ENCODE data around the gene ITGA3.

The ITGA3 gene

DNA sequence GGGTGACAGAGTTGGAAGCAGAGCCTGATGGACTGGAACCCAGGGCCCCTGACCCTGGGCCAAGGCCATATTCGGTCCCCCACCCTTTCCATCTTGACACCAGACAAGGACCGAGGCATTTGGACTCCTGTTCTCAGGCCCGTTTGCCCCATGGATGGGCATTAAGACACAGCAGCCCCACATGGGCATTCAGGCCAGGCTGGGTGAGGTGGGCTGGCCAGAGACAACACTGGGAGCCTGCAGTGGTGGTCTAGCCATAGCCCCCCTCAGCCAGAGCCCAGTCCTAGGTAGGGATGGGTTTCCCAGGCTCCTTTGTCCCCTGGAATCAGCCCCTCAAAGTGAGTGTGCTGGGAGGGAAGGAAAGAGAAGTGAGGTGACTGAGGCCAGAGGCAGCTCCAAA, 40.8 kb downstream of the ITGA3 start:
- no peak for DNase-seq

DNA sequence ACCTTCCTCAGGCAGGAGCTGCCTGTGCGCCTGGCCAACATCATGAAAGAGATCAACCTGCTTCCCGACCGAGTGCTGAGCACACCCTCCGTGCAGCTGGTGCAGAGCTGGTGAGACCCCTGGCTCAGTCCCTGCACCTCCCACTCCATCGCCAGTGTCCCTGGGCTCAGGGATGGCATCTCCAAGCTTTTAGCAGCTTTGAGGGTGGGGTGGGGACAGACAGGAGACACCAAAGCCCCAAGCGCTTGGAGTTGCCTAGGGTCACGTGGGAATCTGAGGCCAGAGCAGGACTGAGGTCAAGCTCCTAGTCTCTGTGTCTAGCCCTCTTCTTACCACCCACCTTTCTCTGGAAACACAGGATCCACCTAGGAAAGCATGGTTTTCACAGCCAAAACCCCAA, 41.5 kb downstream of the ITGA3 start:
- DNase-seq, result no peak

DNA sequence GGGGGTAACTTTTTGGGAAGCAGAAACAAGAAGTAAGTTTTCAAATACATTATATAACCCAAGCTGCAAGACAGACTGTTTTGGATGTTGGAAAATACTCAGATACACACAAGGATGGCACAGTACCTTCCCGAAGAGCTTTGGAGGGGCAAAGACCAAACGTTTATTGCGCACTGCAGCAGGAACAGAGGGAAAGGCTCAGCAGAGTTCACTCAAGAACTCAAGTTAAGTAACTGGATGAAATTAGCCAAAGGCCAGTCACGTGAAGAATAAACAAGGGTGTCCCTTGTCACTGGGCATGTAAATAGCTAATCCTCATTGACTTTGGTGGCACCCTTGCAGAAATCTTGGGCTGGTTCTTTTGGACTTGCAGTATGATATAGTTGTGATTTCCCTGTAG, 42.0 kb downstream of the ITGA3 start:
- no peak for DNase-seq

DNA sequence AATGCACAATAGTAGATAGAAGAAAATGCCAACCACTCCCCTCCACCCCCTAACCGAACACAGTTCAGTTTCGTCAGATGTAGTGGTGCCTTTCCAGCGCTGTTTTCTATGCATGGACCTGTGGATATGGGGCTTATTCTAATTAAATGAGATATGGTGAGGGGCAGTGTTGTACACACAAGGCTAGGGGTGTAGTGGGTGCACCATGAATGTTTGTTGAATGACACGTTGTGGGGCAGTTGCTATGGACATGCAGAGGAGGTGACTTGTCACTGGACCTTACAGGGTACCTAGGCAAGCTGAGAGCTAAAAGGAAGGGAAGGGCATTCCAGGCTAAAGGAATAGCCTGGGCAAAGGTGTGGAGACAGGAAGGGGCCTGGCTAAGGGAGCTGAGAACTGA, 42.7 kb downstream of the ITGA3 start:
- no peak for DNase-seq

DNA sequence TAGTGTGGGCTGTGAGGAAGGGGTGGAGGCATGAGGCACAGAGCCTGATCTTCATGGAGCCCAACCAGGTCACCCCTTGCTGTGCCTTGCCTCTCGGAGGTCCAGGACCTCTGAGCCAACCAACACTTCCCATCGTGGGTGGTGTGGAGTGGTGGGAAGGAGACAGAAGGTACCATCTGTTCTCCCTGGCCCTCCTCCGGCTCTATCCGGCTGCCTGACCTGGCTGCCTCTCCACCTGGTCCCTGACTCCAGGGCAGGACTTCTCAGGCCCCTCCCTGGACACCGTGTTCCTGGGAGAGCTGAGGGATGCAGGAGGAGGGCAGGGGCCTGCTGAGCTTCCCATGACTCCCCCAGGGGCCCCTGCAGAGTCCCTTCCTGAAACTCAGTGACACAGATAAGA, 43.1 kb downstream of the ITGA3 start:
- no peak for DNase-seq

DNA sequence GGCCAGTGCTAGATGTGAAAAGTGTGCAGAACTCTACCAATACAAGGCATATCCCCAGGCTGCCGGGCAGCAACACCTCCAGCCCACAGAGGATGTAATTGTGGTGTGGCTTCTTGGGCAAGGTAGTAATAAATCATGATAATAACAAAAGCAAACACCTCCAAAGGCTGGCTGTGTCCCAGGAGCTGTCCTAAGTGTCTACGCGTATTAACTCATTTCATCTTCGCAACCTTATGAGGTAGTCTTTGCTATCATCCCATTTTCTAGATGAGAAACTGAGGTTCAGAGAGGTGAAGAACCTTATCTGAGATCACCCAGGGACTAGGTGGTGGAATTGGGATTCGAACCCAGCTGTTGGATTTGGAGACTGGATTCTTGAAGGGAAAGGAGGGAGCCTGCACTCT, 44.6 kb downstream of the ITGA3 start:
- no peak for DNase-seq

DNA sequence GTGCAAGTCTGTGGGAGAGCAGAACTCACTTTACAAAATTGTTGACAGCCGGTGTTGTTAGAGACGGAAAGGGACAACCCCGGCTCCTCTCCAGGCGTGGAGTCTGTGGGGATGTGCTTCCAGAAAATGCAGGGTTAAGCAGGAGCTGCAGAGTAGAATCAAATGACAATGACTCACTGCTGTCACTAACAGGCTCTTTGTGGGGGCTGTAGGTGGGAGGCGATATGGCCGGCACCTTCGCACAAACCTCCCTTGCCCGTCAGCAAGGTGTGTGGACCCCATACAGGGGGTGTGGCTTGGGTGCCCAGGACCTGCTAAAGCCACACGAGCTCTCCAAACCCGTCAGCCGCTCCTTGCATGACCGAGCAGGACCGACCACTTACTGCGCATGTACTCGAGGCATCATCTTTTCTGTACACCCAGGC, 45.0 kb downstream of the ITGA3 start:
- no peak for DNase-seq

DNA sequence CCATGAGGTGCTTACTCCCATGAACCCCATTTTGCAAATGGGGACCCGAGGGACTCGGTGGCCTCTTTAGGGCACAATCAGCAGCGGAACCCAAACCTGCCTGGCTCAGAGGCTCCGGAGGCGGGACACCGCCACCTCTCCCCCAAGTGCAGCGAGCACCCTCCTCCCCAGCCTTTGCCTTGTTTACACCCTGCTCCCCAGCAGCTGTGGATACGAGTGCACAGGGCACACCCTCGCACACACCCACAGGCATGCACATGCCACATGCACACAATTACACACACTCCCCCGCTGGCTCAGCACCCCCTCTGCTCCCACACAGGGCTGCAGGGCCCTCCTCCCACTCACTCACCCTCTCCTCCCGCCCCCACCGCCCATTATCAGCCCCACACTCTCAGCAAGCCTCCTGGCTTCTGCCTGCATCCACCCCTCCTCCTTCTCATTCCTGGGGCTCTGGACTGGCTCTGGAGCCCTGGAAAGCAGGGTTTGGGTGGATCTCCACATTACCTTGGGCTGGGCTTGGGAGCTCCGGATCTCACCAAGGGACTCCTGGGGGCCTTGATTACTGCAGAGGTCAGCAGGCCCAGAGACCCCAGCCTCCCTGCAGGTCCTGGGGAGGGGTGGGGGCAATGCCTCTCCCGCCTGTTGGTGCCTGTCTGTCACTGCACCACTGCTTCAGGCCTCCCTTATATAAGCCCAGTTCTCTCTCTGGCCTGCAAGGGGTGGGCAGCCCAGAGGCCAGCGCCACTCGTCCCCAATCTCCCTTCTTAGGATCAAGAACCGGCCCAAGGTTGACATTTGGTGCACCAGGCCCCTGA, 45.6 kb downstream of the ITGA3 start:
- DNase-seq, result no peak

DNA sequence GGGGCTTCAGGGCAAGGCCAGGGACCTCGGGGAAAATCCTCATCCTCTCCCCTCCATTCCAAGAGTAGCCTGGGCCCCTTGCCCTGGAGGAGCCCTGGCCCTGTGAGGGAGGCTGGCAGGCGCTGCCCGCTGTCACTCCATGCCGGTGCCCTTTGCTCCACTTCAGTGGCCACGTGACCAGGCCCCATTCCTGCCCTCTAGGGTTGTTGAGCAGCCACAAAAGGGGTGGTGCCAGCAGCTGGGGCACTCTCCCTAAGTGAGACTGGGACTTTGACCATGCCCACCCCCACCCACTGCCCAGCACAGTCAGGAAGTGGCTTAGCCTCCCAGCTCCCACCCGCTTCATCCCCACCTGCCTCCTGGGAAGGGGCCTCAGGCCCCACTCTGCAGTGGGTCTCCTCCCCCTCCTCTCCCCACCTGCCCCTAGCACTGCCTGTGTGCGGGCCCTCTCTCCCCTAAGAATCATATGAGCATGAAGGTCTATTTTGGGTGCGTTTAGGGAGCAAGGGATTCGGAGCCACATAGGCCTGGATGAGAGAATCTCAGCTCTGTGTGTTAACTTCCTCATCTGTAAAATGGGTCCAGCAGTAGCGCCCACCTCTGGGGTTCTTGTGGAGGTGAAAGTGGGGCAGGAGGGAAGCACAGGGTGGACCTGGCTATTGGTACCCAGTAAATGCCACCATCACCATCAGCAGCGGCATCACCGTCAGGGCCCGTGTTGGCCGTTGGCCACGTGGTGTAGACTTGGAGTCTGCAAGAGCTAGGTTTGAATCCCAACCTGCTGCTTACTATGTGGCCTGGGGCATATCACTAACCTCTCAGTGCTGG, 46.5 kb downstream of the ITGA3 start:
- no peak for DNase-seq

DNA sequence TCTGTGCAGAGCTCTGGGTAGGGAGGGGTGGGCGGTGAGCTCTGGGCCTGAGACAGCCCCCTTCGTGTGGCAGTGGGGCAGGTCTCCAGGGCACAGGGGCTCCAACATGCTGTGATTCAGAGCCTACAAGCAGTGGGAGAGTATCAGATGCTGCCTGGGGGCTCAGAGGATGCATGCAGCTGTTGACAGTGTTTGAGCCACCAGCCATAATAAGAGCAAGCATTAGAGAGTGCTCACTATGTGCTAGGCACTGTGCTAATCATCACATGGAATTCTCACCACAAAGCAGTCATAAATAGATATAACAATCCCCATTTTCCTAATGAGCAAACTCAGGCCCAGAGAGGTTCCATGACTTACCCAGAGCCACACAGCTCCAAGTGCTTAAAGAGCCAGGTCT, 47.3 kb downstream of the ITGA3 start:
- no peak for DNase-seq

DNA sequence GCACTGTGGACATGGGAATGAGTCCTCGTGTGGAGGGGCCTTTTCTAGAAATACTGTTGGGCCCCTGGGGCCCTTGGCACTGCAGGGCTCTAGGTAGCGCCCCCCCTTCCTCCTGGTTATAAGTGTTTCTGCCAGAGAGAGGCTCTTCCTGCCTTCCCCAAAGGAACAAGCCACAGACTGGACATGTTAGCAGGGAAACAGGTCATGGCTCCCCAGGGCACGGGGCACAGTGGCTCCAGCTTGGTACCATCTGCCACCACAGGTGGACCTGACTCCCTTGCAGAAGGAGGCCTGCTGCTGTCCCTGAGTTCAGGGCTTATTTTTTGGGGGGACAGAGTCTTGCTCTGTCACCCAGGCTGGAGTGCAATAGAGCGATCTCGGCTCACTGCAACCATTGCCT, 48.0 kb downstream of the ITGA3 start:
- DNase-seq, result no peak

DNA sequence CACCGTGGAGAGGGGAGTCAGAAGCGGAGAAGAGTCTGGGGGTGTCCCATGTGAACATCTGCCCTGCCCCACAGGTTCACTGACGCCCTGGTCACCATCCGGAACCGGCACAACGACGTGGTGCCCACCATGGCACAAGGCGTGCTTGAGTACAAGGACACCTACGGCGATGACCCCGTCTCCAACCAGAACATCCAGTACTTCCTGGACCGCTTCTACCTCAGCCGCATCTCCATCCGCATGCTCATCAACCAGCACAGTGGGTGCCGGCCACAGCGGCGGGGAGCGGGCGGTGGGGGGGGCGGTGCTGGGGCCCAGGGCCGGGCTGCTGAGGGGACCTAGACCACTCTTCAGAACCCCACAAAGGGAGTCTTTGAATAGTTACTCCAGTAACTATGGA, 49.9 kb downstream of the ITGA3 start:
- DNase-seq, result no peak

DNA sequence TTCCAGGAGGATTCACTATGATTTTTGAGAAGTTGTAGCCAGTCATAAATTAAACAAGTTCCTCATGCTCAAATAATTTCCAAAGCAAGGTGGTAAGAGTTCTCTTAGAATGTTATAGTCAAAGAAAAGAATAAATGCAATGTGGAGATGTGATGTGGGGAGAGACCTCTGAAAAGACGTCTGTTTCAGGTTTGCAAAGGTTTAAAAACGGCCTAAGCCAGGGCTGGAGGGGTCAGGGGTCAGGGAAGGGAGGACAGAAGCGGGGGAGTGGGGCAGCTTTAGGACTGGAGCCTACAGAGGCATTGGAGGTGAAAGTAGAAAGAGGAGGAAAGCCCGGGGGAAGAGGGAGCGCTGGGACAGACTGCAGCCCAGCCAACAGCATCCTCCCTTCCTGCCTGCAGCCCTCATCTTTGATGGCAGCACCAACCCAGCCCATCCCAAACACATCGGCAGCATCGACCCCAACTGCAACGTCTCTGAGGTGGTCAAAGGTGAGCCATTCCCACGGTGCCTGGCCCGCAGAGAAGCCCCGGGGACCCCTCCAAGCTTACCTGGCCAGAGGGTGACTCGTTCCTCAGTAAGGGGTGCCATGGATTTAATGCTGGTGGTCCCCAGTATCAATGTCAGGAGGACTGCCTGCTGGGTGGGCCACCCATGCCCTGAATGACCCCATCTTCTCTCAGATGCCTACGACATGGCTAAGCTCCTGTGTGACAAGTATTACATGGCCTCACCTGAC, 50.7 kb downstream of the ITGA3 start:
- no peak for DNase-seq

DNA sequence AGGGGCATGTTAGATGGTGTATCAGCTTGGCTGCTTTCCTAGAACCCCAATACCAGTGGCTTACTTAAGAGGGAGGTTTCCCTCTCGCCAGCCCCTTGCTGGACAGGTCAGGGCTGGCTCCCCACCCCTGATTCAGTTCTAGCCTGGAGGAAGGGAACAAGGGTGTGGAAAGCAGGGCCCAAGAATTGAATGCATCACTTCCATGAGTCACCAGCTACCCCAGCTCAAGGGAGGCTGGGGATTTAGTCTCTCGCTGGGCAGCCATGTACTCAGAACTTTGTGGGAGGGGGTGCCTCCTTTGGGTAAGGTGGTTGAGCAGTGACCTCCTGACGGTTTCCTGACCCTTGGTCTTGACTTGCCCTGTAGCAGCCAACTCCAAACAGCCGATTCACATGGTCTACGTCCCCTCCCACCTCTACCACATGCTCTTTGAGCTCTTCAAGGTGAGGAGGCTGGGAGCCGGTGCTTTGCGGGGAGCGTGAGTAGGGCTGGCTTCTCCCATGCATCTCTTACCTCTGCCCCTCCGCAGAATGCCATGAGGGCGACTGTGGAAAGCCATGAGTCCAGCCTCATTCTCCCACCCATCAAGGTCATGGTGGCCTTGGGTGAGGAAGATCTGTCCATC, 52.0 kb downstream of the ITGA3 start:
- DNase-seq, result no peak

DNA sequence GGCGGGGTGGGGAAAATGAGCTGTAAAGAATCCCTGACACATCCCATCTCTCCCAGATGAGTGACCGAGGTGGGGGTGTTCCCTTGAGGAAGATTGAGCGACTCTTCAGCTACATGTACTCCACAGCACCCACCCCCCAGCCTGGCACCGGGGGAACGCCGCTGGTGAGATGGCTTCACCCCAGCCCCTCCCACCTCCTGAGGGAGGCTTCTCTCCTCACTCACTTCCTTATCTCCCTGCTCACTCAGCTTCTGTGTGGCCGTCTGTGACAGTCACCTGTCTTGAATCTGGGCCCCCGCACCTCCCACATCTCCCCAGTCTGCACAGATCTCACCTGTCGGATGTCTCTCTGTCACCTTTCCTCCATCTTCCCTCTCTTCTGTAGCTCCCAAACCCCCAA, 52.6 kb downstream of the ITGA3 start:
- no peak for DNase-seq

DNA sequence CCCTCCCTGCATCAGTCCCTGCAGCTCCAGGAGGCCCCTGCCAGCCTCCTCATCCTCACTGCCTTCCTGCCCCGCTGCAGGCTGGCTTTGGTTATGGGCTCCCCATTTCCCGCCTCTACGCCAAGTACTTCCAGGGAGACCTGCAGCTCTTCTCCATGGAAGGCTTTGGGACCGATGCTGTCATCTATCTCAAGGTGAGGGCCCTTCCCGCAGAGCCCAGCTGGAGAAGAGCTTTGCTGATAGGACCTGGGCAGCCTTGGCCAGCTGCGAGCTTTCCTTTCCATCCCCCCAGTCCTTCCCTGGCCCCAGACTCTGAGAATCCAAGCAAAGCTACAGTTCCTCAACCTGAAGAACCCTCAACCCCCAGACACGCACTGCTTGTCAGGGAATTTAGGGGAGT, 53.3 kb downstream of the ITGA3 start:
- DNase-seq, result no peak

DNA sequence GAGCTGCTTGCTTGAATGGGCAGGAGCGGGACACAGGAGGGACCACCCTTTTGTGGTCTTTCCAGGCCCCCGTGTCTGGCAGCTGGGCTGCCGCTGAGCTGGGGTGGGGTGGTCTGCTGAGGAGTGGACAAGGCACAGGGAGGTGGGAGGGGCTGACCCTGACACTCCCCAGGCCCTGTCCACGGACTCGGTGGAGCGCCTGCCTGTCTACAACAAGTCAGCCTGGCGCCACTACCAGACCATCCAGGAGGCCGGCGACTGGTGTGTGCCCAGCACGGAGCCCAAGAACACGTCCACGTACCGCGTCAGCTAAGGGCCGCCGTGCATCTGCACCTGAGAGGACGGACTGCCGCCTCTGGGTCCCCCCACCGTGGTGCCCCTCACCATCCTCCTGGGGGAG, 53.9 kb downstream of the ITGA3 start:
- no peak for DNase-seq

DNA sequence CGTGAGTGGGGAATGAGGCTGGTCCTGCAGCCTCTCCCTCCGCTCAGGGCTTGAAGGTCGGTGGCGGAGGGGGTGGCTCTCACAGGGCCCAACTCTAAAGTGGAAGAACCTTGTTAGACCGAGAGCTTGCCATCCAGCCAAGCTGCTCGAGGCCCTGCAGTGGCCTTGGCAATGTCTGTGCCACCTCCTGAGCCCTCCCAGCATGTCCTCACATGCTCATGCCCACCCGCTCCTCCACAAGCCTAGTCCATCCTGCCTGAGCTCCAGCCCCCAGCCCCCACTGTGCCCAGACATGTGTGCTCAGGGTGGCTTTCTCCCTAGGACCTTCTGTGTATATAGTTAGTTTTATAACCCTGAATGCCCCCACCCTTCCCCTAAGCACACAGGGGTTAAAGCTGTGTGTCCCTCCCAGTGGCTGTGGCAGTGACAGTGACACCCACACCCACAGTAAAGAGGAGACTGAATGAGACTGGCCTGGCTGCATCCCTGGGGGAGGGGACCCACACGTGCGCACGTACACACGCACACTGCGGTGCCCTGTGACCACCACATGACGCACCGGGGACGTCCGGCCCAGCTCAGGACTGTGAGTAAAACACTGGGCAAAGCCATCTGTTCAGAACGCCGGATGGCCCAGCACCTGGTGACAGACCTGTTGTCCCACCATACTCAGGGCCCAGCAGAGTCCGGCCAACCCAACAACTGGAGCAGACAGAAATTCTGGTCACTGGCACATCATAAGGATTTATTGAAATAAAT, 54.9 kb downstream of the ITGA3 start:
- no peak for DNase-seq

DNA sequence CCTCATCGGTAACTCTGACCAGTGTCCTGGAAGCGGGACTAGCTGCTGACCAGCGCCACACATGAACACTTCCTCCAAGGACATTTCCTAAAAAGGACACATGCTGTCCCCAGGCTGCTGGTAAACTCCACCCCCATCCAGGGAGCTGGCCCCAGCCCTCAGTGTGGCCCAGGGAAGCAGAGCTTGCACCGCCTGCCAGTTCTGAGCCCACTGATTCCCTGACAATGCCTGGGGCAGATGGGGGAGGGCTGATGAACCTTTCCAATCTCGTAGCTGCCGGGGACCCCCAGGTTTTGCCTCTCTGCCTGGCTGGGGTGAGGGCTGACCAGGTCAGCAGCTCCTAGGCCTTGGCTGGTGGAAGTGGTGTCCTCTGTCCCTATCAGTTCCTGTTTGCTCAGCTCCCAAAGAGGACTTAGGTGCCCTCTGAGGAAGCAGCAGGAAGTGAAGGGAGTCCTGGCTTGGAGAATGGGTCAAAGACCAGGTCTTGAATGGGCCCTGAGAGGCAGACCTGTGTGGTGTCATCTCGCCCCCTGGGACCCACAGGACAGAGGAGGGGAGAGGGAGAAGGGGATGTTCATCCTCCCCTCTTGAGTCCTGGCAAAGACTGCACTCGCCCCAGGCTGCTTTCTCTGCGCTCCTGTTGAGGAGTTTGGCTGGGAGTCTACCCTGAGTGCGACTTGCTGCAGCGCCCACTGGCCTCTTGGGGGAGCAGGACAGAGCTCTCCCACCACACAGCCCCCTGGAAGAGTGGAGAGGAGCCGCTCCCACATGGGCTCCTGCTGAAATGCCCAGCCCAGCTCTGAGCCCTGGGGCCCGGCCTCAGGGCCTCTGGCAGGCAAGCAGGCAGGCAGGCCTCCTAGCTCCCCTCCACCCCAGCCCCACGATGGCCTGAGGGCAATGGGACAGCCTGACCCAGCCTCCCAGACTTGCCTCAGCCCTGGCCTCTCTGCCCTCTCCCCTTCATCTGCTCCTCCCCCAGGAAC, 56.1 kb downstream of the ITGA3 start:
- DNase-seq, result no peak

DNA sequence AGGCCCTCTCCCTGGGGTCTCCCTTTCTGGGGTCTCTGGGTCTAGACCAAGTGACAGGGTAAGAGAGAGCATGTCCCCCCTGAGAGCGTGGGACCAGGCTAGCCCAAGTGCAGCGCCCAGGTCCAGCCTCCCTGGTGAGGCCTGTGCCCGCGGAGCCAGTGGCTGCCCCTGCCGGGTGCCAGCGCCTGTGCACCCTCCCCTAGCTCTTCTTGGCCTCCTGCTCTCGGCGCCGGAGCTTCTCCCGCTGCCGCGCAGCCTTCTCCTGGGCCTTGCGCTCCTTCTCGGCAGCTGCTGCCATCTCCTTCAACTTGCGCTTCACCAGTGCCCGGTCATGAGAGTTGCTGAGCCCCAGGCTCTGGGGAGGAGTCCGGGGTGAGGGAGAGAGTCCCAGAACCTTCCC, 56.8 kb downstream of the ITGA3 start:
- no peak for DNase-seq

DNA sequence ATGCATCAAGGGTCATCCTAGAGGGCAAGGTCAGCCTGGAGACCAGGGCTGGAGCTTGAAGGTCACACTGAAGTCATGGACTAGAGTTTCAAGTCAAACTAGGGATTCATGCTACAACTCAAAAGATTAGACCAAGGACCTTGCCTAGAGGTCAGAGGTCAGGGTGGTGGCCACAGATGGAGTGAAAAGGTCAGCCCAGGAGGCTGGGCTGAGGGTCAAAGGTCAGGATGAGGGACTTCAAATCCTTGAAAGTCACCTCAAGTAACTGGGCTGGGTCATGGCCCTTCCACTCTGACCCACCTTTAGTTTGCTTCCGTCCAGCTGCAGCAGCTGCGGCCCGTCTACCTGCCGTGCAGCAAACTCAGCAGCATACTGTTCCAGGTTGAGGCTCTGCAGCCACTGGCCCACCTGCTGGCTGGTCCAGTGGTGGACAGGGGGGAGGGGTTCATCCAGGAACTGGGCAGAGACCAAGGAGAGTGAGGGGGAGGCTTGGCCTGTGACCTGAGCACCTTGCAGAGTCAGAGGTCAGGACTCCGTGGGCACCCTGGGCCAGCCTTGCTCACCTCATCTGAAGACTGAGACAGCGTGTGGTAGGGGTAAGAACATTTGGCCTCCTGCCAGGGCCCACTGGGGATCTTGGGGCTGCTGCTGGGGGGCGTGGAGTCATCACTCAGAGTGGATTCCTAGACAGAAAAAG, 57.9 kb downstream of the ITGA3 start:
- no peak for DNase-seq

Measured in NCI-H345 (cell line).